K562 (cell line): ENCODE measurements around the gene KCNK7. TPM values are rescaled to one million over a fixed set of nuclear protein-coding genes. Genes with fewer than 3 reads are reported as not detected.

Source experiments
- ATAC-seq: fragments of 200-7000 bp; cut with Tn5 transposase; 3 replicates; pipeline ENCODE4 v1.9.1; 2020; ENCODE audit warnings: moderate library complexity
- BruUV-seq: library from RNA; stranded (reverse); fragments of 400-500 nt; replicated peaks from 2 replicates; lab custom pipeline; 2021; lab: Mats Ljungman, UMichigan
- CTCF ChIA-PET: fragments of 300-600 bp; formaldehyde crosslinking; extraction: SDS; loops from one replicate; lab custom pipeline; 2021; ENCODE audit warnings: low intra/inter-chr PET ratio; lab: Yijun Ruan, JAX
- POLR2A ChIA-PET: fragments of 300-600, 350-650 bp; sonication (Branson Sonifier 250); formaldehyde crosslinking; extraction: SDS; loops from one replicate; lab custom pipeline; 2021; ENCODE audit warnings: antibody characterized with exemption, inconsistent platforms; lab: Yijun Ruan, JAX
- DNase-seq, 4 experiments: peaks; one replicate each; pipeline versions ENCODE4 v3.0.0 to v3.0.0-alpha.2; 2011 to 2018; ENCODE audit warnings: low spot score in 3 of 4, mixed read lengths in 3 of 4; ENCODE audit errors: extremely low read depth in 1 of 4
- FAIRE-seq: peaks from 2 replicates; lab custom pipeline; 2011; peaks lifted over from hg19 to GRCh38; lab: Jason Lieb, UNC
- H2AFZ ChIP-seq: 2 replicates; pipeline ENCODE4 v1.6.0; 2011; ENCODE audit warnings: low read depth, low read length, control low read depth, inconsistent platforms
- H3K27ac ChIP-seq: fragments of 200-600 bp; 3 replicates; pipeline ENCODE4 v1.8.0; 2011; ENCODE audit warnings: low read depth, mild to moderate bottlenecking, control low read depth, inconsistent platforms, low read length, moderate library complexity, mixed read lengths; ENCODE audit errors: extremely low read depth
- H3K27me3 ChIP-seq, 2 experiments: fragments of 300-600 bp in 1 of 2; 2 replicates in 1 of 2; 3 replicates in 1 of 2; pipeline versions ENCODE4 v1.6.0 to v1.8.0; 2011; ENCODE audit warnings: inconsistent platforms in 2 of 2, low read length in 2 of 2, mild to moderate bottlenecking in 1 of 2, mixed read lengths in 1 of 2, moderate library complexity in 1 of 2; ENCODE audit not compliant: control insufficient read depth in 2 of 2, insufficient read depth in 2 of 2
- H3K36me3 ChIP-seq: fragments of 300-600 bp; 3 replicates; pipeline ENCODE4 v1.8.0; 2011; ENCODE audit warnings: mild to moderate bottlenecking, low read length, inconsistent platforms; ENCODE audit not compliant: control insufficient read depth, insufficient read depth
- H3K4me1 ChIP-seq, 2 experiments: fragments of 200-600 bp in 1 of 2; replicated peaks in 1 of 2; 2 replicates in 1 of 2; 3 replicates in 1 of 2; pipeline versions ENCODE4 v1.5.1 to v1.8.0; 2011; ENCODE audit warnings: inconsistent platforms in 2 of 2, low read length in 2 of 2, mild to moderate bottlenecking in 1 of 2, mixed read lengths in 1 of 2, moderate library complexity in 1 of 2; ENCODE audit not compliant: control insufficient read depth in 2 of 2, insufficient read depth in 2 of 2
- H3K4me2 ChIP-seq: 2 replicates; pipeline ENCODE4 v1.6.1; 2011; ENCODE audit warnings: low read length, control low read depth, inconsistent platforms, mixed read lengths; ENCODE audit not compliant: insufficient read depth
- H3K4me3 ChIP-seq: fragments of 200-600 bp; sonication (generic), shearing (Covaris generic); 2 replicates; pipeline ENCODE4 v1.5.1; 2016; ENCODE audit warnings: control low read depth, inconsistent platforms
- H3K79me2 ChIP-seq: fragments of 200-600 bp; 3 replicates; pipeline ENCODE4 v1.8.0; 2011; ENCODE audit warnings: low read length, inconsistent platforms; ENCODE audit not compliant: control insufficient read depth, insufficient read depth
- H3K9ac ChIP-seq, 2 experiments: 2 replicates each; pipeline versions ENCODE4 v1.6.0 to v1.6.1; 2011; ENCODE audit warnings: low read depth in 2 of 2, low read length in 2 of 2, control low read depth in 1 of 2, inconsistent platforms in 1 of 2, mild to moderate bottlenecking in 1 of 2, mixed read lengths in 1 of 2; ENCODE audit not compliant: insufficient read depth in 1 of 2
- H3K9me1 ChIP-seq: one replicate; pipeline ENCODE4 v1.6.0; 2011; ENCODE audit warnings: inconsistent platforms, mild to moderate bottlenecking, low read length, moderate library complexity; ENCODE audit not compliant: control insufficient read depth, insufficient read depth
- H3K9me3 ChIP-seq: replicated peaks from 2 replicates; pipeline ENCODE4 v1.5.1; 2011; ENCODE audit warnings: low read depth, low read length, inconsistent platforms; ENCODE audit not compliant: control insufficient read depth, insufficient read depth
- H4K20me1 ChIP-seq: replicated peaks from 2 replicates; pipeline ENCODE4 v1.6.1; 2011; ENCODE audit warnings: low read length, inconsistent platforms, mixed read lengths; ENCODE audit not compliant: control insufficient read depth, insufficient read depth
- ARHGAP35 ChIP-seq: fragments of 450-650 bp; IDR thresholded peaks from 2 replicates; pipeline ENCODE4 v1.6.1; 2018; ENCODE audit not compliant: partially characterized antibody
- CHCHD3 ChIP-seq: fragments of 250-450 bp; sonication (Bioruptor Pico); IDR thresholded peaks from 2 replicates; pipeline ENCODE4 v2.1.2; 2022; ENCODE audit warnings: mild to moderate bottlenecking
- CTBP1 ChIP-seq: fragments of 450-650 bp; IDR thresholded peaks from 2 replicates; pipeline ENCODE4 v1.6.1; 2016; ENCODE audit warnings: borderline replicate concordance
- DACH1 ChIP-seq: fragments of 450-650 bp; IDR thresholded peaks from 2 replicates; pipeline ENCODE4 v1.6.1; 2018; ENCODE audit not compliant: partially characterized antibody
- ETV5 ChIP-seq: sonication (generic); formaldehyde crosslinking; IDR thresholded peaks from 2 replicates; pipeline ENCODE4 v1.4.0; 2020; ENCODE audit warnings: low read depth, mild to moderate bottlenecking, missing genetic modification reagents
- MCM5 ChIP-seq: fragments of 450-650 bp; IDR thresholded peaks from 2 replicates; pipeline ENCODE4 v1.6.1; 2016; ENCODE audit warnings: low read depth
- MIER1 ChIP-seq: fragments of 450-650 bp; IDR thresholded peaks from 2 replicates; pipeline ENCODE4 v1.6.1; 2016; ENCODE audit warnings: antibody characterized with exemption, mild to moderate bottlenecking, low read depth
- RUNX1 ChIP-seq: sonication (generic); IDR thresholded peaks from 2 replicates; pipeline ENCODE4 v1.6.1; 2016; ENCODE audit warnings: antibody characterized with exemption, low read depth
- SNAPC5 ChIP-seq: fragments of 250-450 bp; sonication (Bioruptor Pico); IDR thresholded peaks from 2 replicates; pipeline ENCODE4 v1.8.0; 2021; ENCODE audit warnings: moderate library complexity, mild to moderate bottlenecking, inconsistent platforms
- TRIM28 ChIP-seq: fragments of 450-650 bp; IDR thresholded peaks from 2 replicates; pipeline ENCODE4 v1.6.1; 2017
- USF2 ChIP-seq: sonication (generic); formaldehyde crosslinking; IDR thresholded peaks from 2 replicates; pipeline ENCODE4 v1.5.0; 2020; ENCODE audit warnings: missing genetic modification reagents
- ZKSCAN1 ChIP-seq: fragments of 150-350 bp; IDR thresholded peaks from 2 replicates; pipeline ENCODE4 v1.6.1; 2016; ENCODE audit warnings: low read depth, low read length
- ZNF146 ChIP-seq: IDR thresholded peaks from one replicate; pipeline ENCODE4 v1.6.1; 2018; ENCODE audit warnings: missing compliant biosample characterization; ENCODE audit not compliant: unreplicated experiment
- ZNF184 ChIP-seq: sonication (generic); formaldehyde crosslinking; IDR thresholded peaks from 2 replicates; pipeline ENCODE4 v1.5.0; 2020; ENCODE audit warnings: missing genetic modification reagents
- ZNF23 ChIP-seq: fragments of 250-450 bp; sonication (Bioruptor Pico); IDR thresholded peaks from 2 replicates; pipeline ENCODE4 v1.4.0; 2020; ENCODE audit warnings: mild to moderate bottlenecking
- ZNF384 ChIP-seq: IDR thresholded peaks from 2 replicates; pipeline ENCODE4 v1.6.1; 2012; ENCODE audit warnings: low read depth, low read length, improper control_type of control experiment
- ZNF75A ChIP-seq: fragments of 450-650 bp; formaldehyde crosslinking; IDR thresholded peaks from 2 replicates; pipeline ENCODE4 v1.4.0; 2020; ENCODE audit warnings: mild to moderate bottlenecking
- WGBS: fragments of 100-300 bp; shearing (Covaris generic); methylation state at CpG from one replicate; pipeline ENCODE4 v1.1.6; 2016; ENCODE audit warnings: low coverage, mixed read lengths; ENCODE audit not compliant: insufficient coverage; ENCODE audit errors: missing lambda C conversion rate; 5-methylcytosine and 5-hydroxymethylcytosine counted together
- in situ Hi-C: fragments of 300-500 bp; cut with MboI; formaldehyde crosslinking; loops from 4 replicates; pipeline ENCODE4 v1.15.0; 2018; ENCODE audit warnings: inconsistent platforms, mixed read lengths
- intact Hi-C: fragments of 100-400 bp; cut with micrococcal nuclease; formaldehyde crosslinking; loops from 2 replicates; pipeline ENCODE4 v1.14.2; 2022
- polyA plus RNA-seq, 8 experiments: library from polyadenylated mRNA; depleted of rRNA in 4 of 8; stranded (reverse) in 5 of 8; unstranded in 3 of 8; fragments of >200 nt; fragmentation: Nextera tagmentation in 2 of 8; fragmentation: Illumina TruSeq in 1 of 8; extraction: Ambion mirVana in 2 of 8; extraction: Trizol in 1 of 8; gene quantifications; 2 replicates each; pipeline versions ENCODE4 v1.2.1 to v1.2.3, GENCODE V29; 2011 to 2014; ENCODE audit warnings: inconsistent platforms in 1 of 8, missing spikeins in 1 of 8
- total RNA-seq, 7 experiments: library from RNA; depleted of rRNA in 6 of 7; stranded (reverse); fragments of >200 nt in 6 of 7; fragmentation: Illumina TruSeq in 2 of 7; extraction: Trizol in 2 of 7; gene quantifications; 2 replicates each; pipeline versions ENCODE4 v1.2.1 to v1.2.3, GENCODE V29; 2011 to 2021; ENCODE audit warnings: low replicate concordance in 1 of 7
- TF ChIP-seq, protein P1 (sequence below), 3 experiments: IDR thresholded peaks in 2 of 3; conservative IDR thresholded peaks in 1 of 3; 2 replicates each; pipeline ENCODE4 v1.5.1; 2011 to 2012; ENCODE audit warnings: low read length in 3 of 3, mild to moderate bottlenecking in 3 of 3, control low read depth in 2 of 3, improper control_type of control experiment in 1 of 3, inconsistent platforms in 1 of 3, low read depth in 1 of 3, mixed read lengths in 1 of 3, moderate library complexity in 1 of 3; ENCODE audit not compliant: insufficient read depth in 2 of 3
- TF ChIP-seq, protein P2 (sequence below): sonication (generic); formaldehyde crosslinking; IDR thresholded peaks from 2 replicates; pipeline ENCODE4 v1.8.0; 2022; ENCODE audit warnings: missing genetic modification reagents, mild to moderate bottlenecking, moderate library complexity, borderline replicate concordance
- TF ChIP-seq, protein P3 (sequence below): IDR thresholded peaks from 3 replicates; pipeline ENCODE4 v1.6.1; 2011; ENCODE audit warnings: borderline replicate concordance, mild to moderate bottlenecking; ENCODE audit not compliant: insufficient read length, insufficient read depth

Gene KCNK7
- total and polyA plus RNA-seq, 9 of the 15 experiments (the other 6 are each of a cell fraction or from before 2014, with no cell fraction given): 0.07 to 0.40 TPM; not detected in 7

DNA sequence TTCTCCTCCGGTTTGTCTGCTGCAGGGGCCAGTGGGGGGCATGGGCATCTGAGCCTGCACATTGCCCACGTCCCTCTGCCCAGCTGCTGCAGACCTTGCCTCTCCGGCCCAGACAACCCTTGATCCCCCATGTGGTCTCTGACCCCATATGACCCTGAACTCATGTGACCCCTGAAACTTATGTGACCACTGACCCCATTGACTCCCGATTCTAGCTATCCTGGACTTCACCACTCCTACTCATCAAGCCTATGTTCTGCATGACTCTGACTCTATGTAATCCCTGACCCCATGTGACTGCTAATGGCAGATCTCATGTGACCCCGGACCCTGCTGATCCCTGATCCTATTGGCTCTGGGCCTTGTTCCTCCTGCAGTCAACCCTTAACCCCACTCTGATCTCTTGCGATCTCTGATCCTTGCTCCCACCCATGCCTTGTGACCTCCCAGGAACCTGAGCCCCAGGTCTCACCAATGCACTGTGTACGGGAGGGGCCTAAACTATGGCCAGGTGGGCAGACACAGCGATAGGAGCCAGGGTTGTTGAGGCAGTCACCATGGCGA is 43.1 kb downstream of the KCNK7 start:
- intact Hi-C loops (no loop called here), in situ Hi-C loops (no loop called here)
- DNase-seq (no peak), FAIRE-seq (no peak), ATAC-seq (no peak)
- H3K9me1 ChIP-seq: no peaks in the 10 kb centered on the region
- H3K36me3 ChIP-seq: no peaks in the 10 kb centered on the region
- H3K27me3 ChIP-seq: no peaks in the 10 kb centered on the region
- no TSS peak for BruUV-seq
- H2AFZ ChIP-seq: no peak overlapping the region
- no peak overlapping the region for H3K4me3 ChIP-seq
- H3K79me2 ChIP-seq: no peaks in the 10 kb centered on the region
- ChIA-PET CTCF (interaction anchor here (1.1 kb wide), 1 partner anchor 11 kb away, joined by 5 read pairs; no protein-coding TSS in a partner anchor), POLR2A (interaction anchor here (0.5 to 2.8 kb wide), 8 partner anchors 11 to 241 kb away, joined by 3 to 16 read pairs (median 4); partner anchors contain the start of genes FAM89B and MALAT1)
- H3K27ac ChIP-seq: no peak overlapping the region
- H3K9me3 ChIP-seq: no peaks in the 10 kb centered on the region
- H3K4me1 ChIP-seq: peaks cover 53 to 82% of the 10 kb centered on the region in 2 experiments
- no peak overlapping the region for H3K4me2 ChIP-seq
- 0 out of 2 replicates have a peak, but pooled peaks cover 8% of the 10 kb centered on the region for H4K20me1 ChIP-seq
- H3K9ac ChIP-seq: peak overlapping the region in 1 of 2 experiments; percentile 88; a peak in 2 of 4 replicates
- WGBS: 81% methylated on average over 8 of the region's 9 CpGs
- TF ChIP-seq ZNF384 (no peak), MCM5 (no peak), ZNF146 (CRISPR knock-in tag) (no peak), ARHGAP35 (no peak), SNAPC5 (no peak), USF2 (CRISPR knock-in tag) (peak; percentile 15; the same call in 1 of the 2 replicates), CTBP1 (no peak; the same call in 1 of the 2 replicates), TRIM28 (no peak), ZNF184 (no peak), ETV5 (no peak), RUNX1 (no peak), ZNF23 (CRISPR knock-in tag) (no peak), ZNF75A (no peak), DACH1 (no peak), ZKSCAN1 (no peak), CHCHD3 (no peak), MIER1 (no peak)
- TF ChIP-seq, protein P1, sequence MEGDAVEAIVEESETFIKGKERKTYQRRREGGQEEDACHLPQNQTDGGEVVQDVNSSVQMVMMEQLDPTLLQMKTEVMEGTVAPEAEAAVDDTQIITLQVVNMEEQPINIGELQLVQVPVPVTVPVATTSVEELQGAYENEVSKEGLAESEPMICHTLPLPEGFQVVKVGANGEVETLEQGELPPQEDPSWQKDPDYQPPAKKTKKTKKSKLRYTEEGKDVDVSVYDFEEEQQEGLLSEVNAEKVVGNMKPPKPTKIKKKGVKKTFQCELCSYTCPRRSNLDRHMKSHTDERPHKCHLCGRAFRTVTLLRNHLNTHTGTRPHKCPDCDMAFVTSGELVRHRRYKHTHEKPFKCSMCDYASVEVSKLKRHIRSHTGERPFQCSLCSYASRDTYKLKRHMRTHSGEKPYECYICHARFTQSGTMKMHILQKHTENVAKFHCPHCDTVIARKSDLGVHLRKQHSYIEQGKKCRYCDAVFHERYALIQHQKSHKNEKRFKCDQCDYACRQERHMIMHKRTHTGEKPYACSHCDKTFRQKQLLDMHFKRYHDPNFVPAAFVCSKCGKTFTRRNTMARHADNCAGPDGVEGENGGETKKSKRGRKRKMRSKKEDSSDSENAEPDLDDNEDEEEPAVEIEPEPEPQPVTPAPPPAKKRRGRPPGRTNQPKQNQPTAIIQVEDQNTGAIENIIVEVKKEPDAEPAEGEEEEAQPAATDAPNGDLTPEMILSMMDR (IDR thresholded peaks at IDR 0.05 in 2 of 3, conservative IDR thresholded peaks at IDR 0.05 in 1 of 3; ENCODE audit: insufficient read depth in 2 of 3, low read depth in 1 of 3, low read length in 3 of 3): peak in 1 of 3 experiments; percentile 22; a peak in 1 of 6 replicates
- TF ChIP-seq, protein P2, sequence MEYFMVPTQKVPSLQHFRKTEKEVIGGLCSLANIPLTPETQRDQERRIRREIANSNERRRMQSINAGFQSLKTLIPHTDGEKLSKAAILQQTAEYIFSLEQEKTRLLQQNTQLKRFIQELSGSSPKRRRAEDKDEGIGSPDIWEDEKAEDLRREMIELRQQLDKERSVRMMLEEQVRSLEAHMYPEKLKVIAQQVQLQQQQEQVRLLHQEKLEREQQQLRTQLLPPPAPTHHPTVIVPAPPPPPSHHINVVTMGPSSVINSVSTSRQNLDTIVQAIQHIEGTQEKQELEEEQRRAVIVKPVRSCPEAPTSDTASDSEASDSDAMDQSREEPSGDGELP (CRISPR knock-in tag): no peak
- TF ChIP-seq, protein P3, sequence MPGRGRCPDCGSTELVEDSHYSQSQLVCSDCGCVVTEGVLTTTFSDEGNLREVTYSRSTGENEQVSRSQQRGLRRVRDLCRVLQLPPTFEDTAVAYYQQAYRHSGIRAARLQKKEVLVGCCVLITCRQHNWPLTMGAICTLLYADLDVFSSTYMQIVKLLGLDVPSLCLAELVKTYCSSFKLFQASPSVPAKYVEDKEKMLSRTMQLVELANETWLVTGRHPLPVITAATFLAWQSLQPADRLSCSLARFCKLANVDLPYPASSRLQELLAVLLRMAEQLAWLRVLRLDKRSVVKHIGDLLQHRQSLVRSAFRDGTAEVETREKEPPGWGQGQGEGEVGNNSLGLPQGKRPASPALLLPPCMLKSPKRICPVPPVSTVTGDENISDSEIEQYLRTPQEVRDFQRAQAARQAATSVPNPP: no peak
